Stimulated activated CD8-positive, alpha-beta memory T cell treated with anti-CD3 and anti-CD28 coated beads, Interleukin-2, amount 100 ng/mL, for 1 hour (primary cell): ENCODE results near the gene ATG4A.

Experiments
- DNase-seq, 2 donors: peaks; one replicate each; pipeline ENCODE4 v3.0.0-alpha.2; 2020; ENCODE audit warnings: low read depth in 2 of 2

The ATG4A gene

GRCh38 chrX:108091264-108091877 is at the start of gene ATG4A, which contains the start of gene PSMD10:
TSS of gene ATG4A (plus strand) at chrX:108091778. CDS start at chrX:108091827, 49 bp downstream.
TSS of gene PSMD10 (minus strand) at chrX:108091542. CDS start at chrX:108091520, 22 bp downstream.
- DNase-seq = peak; percentile 68 to 76

DNA sequence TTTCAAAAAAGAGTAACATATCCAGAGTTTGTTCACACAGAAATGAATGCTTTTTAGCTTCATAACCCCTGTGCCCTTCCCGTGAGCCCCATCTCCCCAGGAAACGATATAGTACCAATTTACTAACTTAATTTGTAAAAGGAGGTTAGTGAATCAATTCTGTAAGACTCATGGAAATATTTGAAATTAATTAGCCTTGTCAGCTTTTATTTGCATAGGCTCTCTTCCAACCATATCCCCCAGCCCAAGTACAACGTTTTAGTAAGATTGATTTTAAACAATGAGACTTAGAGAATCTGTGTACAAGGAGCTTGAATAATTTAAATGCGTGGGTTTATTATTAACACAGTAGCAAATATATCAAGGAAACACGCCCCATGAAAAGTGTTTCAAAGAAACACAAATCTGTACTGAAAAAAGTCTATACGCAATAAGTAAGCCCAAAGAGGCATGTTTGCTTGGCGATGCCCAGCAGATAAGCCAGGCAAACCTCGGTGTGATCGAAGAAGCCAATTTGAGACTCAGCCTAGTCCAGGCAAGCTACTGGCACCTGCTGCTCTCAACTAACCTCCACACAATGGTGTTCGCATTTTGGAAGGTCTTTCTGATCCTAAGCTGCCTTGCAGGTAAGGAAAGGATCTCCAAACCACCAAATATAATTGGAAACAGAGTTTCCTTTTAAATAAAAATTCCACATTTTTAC is 46.9 kb upstream of the ATG4A start, which contains the start of gene VSIG1:
TSS of gene VSIG1 (plus strand) at position 512 of the 703 bp plus-strand sequence. CDS start at position 578, 66 bp downstream.
- DNase-seq = no peak

GRCh38 chrX:108049649-108050048 is 41.9 kb upstream of the ATG4A start:
- DNase-seq = no peak

- no peak for DNase-seq
These were observed 38.4 kb upstream of the ATG4A start for GRCh38 chrX:108053218-108053617.

GRCh38 chrX:108055546-108055945 is 36.0 kb upstream of the ATG4A start:
- DNase-seq = no peak

- no peak for DNase-seq
These were observed 31.8 kb upstream of the ATG4A start for GRCh38 chrX:108059801-108060200.

DNA sequence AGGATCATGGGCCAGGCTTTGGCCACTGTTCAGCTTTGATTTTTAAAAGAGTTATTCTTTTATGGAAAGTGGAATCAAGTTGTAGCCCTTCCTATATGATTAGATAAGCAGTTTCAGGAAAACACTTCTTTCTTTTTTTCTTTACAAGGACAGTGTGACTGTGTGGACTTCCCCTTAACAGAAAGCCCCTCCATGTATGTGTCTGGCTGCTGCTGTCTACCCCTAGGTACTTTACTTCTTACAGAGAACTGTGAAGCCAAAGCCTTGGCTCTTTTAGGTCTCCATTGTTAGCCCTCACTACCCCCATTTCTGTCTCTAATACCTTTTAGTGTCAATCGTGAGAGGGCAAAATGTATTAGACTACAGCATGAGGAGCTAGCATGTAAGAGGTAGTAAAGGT is 27.6 kb upstream of the ATG4A start:
- DNase-seq = no peak

- no peak for DNase-seq
These were observed 27.0 kb upstream of the ATG4A start for GRCh38 chrX:108064613-108065012.

DNA sequence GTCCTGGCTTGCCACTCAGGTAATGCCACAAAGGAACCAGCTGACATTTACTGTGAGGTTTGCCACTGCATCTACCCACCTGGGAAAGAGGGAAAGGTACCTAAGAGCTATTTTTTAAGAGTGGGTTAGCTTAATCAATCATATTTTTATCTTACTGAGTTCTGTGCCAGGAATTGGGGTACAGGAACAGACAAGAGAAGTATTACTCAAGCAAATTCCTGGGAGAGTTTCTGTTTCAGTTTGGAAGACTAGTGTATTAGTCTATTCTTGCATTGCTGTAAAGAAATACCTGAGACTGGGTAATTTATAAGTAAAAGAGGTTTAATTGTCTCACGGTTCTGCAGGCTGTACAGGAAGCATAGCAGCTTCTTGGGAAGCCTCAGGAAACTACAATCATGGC is 23.5 kb upstream of the ATG4A start:
- no peak for DNase-seq

DNA sequence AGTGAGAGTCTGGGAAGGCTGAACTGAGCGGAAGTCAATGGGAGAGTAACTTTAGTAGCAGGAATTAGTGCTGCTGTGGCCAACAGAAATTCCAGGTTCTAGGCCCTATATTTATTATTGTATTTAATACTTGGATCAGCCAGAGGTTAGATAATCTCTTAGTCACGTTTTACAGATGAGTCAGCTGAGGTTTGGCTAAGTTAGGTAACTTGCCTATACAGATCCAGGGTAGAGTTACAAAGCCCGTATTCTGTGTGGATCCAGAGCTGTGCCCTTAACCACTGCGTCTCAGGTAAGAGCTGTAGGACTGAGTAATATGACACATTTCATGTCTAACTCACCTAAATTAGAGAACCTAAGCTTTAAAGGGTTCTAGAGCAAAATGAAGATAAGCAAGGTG is 20.7 kb upstream of the ATG4A start:
- no peak for DNase-seq

GRCh38 chrX:108071578-108071977 is 20.0 kb upstream of the ATG4A start:
- DNase-seq = no peak

GRCh38 chrX:108072746-108073145 is 18.8 kb upstream of the ATG4A start:
- no peak for DNase-seq

DNA sequence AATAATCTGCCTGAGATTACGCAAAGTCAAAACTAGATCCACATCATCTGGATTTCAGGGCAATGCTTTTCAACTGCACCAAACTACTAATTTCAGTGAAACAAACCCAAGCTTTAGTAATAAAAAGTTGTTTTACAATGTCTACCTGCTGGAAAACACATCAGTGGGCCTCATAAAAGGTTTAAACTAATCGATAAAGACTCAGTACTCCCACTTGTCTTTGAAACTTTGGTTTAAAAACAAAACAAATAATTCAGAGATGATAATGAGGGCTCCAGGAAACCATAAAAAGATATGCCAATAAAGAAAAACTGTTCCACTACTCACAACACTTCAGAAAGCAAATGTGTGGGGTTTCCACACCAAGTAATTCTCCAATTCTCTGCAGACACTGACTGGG is 10.5 kb upstream of the ATG4A start:
- no peak for DNase-seq

- no peak for DNase-seq
These were observed 3.8 kb upstream of the ATG4A start for GRCh38 chrX:108087792-108088191.

- no peak for DNase-seq
These were observed 3.1 kb upstream of the ATG4A start for GRCh38 chrX:108088511-108088910.

- no peak for DNase-seq
These were observed 901 bp upstream of the ATG4A start for GRCh38 chrX:108090491-108091263.

DNA sequence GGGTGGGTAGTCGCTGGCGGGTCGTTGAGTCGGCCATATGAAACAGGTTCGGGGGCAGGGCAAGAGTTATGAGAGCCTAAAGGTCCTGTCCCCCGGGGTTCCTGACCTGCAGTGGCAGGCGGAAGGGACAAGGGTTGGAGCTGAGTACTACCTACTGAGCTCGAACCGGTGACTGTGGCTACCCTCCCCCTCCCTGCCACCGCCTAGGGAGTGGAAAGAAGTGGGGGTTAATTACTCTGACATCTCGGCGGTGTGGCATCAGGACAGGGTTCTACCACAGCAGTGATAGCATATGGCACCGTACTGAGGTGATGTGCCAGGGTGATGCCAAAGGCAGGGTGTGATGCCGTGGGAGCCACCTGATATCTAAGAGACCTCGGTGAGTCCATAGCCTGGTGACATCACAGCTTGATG is 307 bp downstream of the ATG4A start:
- DNase-seq = peak in 1 of 2 donors; percentile 0

- DNase-seq = no peak
These were observed 5.8 kb downstream of the ATG4A start for GRCh38 chrX:108097380-108097779.

GRCh38 chrX:108105473-108105872 is 13.9 kb downstream of the ATG4A start:
- no peak for DNase-seq

DNA sequence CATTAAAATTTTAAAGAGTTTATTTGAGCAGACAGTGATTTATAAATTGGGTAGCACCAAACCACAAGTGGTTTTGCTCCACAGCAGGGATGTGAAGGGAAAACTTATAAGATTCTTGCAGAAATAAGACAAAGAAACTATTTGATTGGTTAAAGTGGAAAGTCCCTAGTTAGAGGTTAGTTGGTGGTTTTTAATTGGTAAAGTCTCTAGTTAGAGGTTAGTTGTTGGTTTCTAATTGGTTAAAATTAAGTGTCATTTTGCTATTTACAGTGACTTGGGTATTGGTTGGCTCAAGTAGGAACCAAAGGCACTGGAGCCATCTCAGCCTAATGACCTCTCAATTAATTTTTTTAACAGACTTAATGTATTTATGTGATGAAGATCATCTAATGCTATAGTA is 23.0 kb downstream of the ATG4A start:
- DNase-seq = no peak

DNA sequence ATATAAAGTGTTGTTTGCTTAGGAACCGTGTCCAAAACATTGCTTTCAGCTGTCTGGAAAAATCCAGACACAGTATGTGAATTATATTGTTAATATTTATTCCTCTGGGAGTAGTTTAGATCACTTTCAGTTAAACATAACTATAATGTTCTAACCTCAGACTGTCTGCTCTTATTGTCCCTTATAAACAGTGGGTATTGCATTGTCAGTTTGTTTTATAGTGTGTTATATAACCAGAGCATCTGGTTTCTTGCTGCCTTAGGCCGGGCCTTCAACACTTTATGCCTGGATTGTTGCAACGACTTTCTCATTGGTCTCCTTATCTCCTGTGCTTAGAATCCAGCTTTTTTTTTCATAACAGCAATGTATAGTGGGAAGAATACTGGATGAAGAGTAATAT is 26.4 kb downstream of the ATG4A start:
- DNase-seq = no peak

DNA sequence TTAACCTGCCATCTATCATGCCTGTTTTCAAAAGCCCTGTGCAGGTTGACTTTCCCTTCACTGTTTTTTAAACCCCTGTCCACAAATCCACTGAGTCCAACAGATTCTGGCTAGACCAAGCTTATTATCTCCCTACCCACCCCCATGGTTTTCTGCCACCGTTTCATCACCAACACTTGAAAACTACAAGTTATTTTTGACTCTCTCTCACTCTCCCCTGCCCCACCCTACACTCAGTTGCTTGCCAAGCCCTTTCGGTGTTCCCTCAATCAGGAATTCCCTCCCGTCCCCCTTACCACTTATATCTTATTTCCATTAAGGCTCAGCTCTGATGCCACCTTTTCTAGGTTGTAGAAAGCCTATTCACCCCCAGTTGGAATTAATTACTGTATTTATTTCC is 29.7 kb downstream of the ATG4A start:
- no peak for DNase-seq

DNA sequence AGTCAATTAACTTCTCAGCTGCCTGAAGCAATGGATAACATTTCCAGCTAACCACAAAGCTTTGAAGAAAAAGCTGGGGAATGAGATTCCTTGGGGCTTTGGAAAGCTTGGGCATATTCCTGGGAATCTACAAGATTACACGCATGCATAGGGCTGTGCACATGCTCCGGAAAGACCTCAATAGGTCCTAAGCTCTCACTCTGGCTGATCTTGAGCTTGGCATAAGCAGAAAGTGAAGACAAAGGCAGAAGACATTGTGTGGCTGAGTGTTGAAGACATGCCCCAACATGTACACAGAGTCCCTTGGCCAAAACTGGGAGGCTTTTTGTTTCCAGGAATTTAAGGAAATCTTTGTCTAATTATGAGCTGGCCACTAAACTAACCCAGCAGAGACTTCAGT is 31.2 kb downstream of the ATG4A start:
- DNase-seq = no peak
